BE2C (cell line): ENCODE measurements around the gene TMEM200A.

ENCODE experiments used
- DNase-seq: peaks from one replicate; pipeline ENCODE4 v3.0.0-alpha.2; 2020
- H3K27me3 ChIP-seq: fragments of 250-450 bp; sonication (Bioruptor Pico); 2 replicates; pipeline ENCODE4 v1.5.1; 2020; ENCODE audit warnings: mild to moderate bottlenecking
- H3K36me3 ChIP-seq: fragments of 250-450 bp; sonication (Bioruptor Pico); 2 replicates; pipeline ENCODE4 v1.5.1; 2020; ENCODE audit warnings: mild to moderate bottlenecking
- H3K4me1 ChIP-seq: fragments of 250-450 bp; sonication (Bioruptor Pico); 2 replicates; pipeline ENCODE4 v1.5.1; 2020
- H3K4me3 ChIP-seq: 2 replicates; pipeline ENCODE4 v1.5.1; 2011; ENCODE audit warnings: low read depth, low read length
- H3K9me3 ChIP-seq: fragments of 250-450 bp; sonication (Bioruptor Pico); 2 replicates; pipeline ENCODE4 v1.5.1; 2020
- TF ChIP-seq, protein P1 (sequence below): IDR thresholded peaks from 2 replicates; pipeline ENCODE4 v1.5.1; 2012; ENCODE audit warnings: mild to moderate bottlenecking, low read depth, low read length

Gene TMEM200A

DNA sequence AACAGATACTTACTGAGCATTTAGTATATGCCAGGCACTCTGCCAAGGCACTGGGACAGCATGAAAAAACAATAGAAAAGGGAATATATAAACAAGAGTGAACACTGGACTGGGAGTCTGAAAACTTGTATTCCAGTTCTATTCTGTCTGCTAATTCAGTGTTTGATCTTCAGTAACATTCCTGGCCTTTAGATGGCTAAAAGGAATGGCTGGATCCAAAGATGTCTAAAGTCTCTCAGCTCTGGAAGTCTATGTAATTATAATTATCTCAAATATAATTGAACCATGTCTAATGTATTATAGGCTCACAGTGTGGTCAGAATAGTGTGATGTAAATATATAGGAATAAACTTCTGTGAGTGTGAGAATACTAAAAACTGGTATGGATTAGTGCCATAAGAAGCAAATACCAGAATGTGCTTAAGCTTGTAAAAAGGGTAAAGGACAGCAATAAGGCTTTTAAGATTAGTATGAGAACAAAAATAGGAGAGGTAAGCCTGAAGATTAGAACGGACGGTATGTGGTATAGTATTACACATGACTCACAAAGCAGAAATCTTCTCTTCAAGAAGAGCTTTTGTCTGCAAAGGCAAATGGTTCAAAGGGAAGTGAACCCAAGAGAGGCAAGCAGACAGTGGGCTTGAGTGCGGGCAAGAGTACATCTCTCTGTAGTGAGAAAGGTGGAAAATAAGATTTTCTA lies 68.5 kb downstream of the TMEM200A start:
- no peaks in the 10 kb centered on the region for H3K27me3 ChIP-seq
- no peaks in the 10 kb centered on the region for H3K4me1 ChIP-seq
- no peaks in the 10 kb centered on the region for H3K36me3 ChIP-seq
- TF ChIP-seq, protein P1, sequence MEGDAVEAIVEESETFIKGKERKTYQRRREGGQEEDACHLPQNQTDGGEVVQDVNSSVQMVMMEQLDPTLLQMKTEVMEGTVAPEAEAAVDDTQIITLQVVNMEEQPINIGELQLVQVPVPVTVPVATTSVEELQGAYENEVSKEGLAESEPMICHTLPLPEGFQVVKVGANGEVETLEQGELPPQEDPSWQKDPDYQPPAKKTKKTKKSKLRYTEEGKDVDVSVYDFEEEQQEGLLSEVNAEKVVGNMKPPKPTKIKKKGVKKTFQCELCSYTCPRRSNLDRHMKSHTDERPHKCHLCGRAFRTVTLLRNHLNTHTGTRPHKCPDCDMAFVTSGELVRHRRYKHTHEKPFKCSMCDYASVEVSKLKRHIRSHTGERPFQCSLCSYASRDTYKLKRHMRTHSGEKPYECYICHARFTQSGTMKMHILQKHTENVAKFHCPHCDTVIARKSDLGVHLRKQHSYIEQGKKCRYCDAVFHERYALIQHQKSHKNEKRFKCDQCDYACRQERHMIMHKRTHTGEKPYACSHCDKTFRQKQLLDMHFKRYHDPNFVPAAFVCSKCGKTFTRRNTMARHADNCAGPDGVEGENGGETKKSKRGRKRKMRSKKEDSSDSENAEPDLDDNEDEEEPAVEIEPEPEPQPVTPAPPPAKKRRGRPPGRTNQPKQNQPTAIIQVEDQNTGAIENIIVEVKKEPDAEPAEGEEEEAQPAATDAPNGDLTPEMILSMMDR: no peak
- no peak for DNase-seq
- H3K9me3 ChIP-seq: no peaks in the 10 kb centered on the region
- no peak overlapping the region for H3K4me3 ChIP-seq

DNA sequence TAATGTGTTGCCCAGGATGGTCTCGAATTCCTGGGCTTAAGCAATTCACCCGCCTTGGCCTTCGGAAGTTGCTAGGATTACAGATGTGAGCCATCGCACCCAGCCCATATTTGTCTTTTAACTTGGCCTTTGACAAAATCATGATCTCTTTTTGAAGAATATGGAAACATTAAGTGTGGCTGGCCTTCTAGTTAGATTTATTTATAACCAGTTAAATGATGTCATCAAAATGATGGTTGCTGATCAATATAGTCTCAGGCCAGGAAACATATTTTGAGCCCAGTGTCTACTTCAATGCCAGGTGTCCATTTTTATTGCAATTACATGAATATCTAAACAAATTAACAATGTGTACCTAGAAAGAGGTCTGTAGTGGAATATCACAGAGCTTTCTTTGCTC lies 69.4 kb downstream of the TMEM200A start:
- TF ChIP-seq, protein P1: no peak

DNA sequence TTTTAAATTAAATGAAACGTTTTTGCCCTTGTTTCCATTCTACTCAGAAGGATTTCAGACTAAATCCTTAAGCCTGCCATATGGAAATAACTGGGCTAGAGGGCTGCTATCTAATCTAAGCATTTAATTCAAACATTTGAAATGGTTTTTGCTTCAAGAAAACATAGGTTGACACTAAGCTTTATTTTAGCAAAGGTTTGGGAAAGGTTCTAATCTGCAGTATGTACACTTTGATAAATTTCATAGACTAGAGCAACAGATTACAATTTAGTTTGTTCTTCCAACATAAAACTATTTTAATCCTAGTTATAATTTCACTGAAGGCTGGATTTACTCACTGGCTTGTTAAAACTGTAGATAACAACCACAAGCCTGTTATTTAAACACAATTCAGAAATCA lies 72.1 kb downstream of the TMEM200A start:
- Histone ChIP-seq H3K9me3 (no peaks in the 10 kb centered on the region), H3K4me1 (no peaks in the 10 kb centered on the region), H3K27me3 (no peaks in the 10 kb centered on the region), H3K4me3 (no peak overlapping the region), H3K36me3 (no peaks in the 10 kb centered on the region)
- no peak for DNase-seq
- TF ChIP-seq, protein P1: no peak

More for the DNA sequence above, 69.4 kb downstream of the TMEM200A start:
- H3K4me3 ChIP-seq: no peak overlapping the region
- H3K36me3 ChIP-seq: no peaks in the 10 kb centered on the region
- H3K9me3 ChIP-seq: no peaks in the 10 kb centered on the region
- H3K4me1 ChIP-seq: no peaks in the 10 kb centered on the region
- DNase-seq: no peak
- no peaks in the 10 kb centered on the region for H3K27me3 ChIP-seq

DNA sequence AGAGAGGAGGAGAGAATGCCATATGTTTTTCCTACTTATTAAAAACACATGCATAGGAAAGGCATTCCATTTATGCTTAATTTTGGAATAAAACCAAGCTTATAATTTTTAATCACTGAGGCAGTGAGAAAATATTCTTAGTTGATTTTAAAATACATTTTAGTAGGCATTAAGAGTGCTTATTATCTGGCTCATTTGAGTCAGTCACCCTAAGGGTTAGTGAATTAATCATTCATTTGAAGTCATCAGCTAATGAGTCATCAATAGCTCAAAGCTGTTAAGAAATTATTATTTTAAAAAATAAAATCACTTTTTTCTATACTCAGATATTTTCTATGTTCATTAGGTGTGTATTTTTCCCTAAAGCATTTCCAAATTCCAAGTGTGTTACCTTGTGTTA lies 81.6 kb downstream of the TMEM200A start:
- DNase-seq: no peak
- Histone ChIP-seq H3K4me1 (no peaks in the 10 kb centered on the region), H3K27me3 (no peaks in the 10 kb centered on the region), H3K36me3 (no peaks in the 10 kb centered on the region), H3K4me3 (no peak overlapping the region), H3K9me3 (no peaks in the 10 kb centered on the region)
- TF ChIP-seq, protein P1: no peak

DNA sequence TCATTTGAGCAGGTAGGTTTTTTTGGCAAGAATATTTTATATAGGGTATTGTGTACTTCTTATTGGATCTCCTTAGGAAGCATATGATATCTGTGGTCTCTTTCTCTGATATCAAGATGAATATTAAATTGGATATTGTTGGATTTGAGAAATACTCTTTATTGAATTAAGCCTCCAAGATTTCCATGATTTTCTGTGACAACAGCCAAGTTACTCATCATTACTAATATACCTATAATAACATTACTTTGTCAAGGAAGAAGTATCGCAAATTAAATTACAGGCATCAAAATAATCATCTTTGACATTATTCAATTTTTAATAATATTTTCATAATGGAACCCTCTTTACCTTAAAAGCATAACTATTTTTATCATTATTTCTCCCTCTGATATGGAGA lies 86.5 kb downstream of the TMEM200A start:
- Histone ChIP-seq H3K36me3 (no peaks in the 10 kb centered on the region), H3K4me1 (no peaks in the 10 kb centered on the region), H3K4me3 (no peak overlapping the region), H3K27me3 (no peaks in the 10 kb centered on the region), H3K9me3 (no peaks in the 10 kb centered on the region)
- TF ChIP-seq, protein P1: no peak
- no peak for DNase-seq

DNA sequence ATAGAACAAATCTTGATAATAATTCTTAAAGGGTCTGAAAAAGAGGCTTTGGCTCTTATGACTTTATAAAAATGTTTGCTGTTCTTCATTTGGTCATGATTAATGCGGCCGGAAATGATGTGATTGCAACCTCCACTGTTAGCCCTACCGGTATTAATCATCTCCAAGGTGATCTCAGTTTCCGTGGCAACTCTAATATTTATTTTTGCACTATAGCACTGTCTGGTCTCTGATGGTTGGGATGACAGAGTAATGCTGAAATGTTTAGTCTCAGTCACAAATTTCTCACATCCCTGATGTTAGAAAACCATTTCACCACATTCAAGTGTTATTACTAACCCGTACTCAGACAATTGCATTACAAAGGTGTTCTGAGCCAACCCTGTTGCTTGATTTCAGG lies 87.4 kb downstream of the TMEM200A start:
- H3K4me1 ChIP-seq: no peaks in the 10 kb centered on the region
- TF ChIP-seq, protein P1: no peak
- no peaks in the 10 kb centered on the region for H3K27me3 ChIP-seq
- no peak overlapping the region for H3K4me3 ChIP-seq
- H3K36me3 ChIP-seq: no peaks in the 10 kb centered on the region
- DNase-seq: no peak
- H3K9me3 ChIP-seq: no peaks in the 10 kb centered on the region
